Ovary (tissue), 9 donors: ENCODE results near the gene PDYN. TPM values are rescaled to one million over a fixed set of nuclear protein-coding genes. Genes with fewer than 3 reads are reported as not detected.

Experiments
- DNase-seq, 5 donors: peaks; one replicate each; pipeline ENCODE4 v3.0.0-alpha.2; 2019 to 2020
- H3K27ac ChIP-seq, 2 donors: fragments of 200-600 bp; one replicate each; pipeline versions ENCODE4 v1.5.1 to v1.8.0; 2019 to 2022
- H3K27me3 ChIP-seq: fragments of 200-600 bp; one replicate; pipeline ENCODE4 v1.8.0; 2022
- H3K36me3 ChIP-seq: fragments of 200-600 bp; sonication (generic); one replicate; pipeline ENCODE4 v1.5.1; 2019
- H3K4me1 ChIP-seq: one replicate; pipeline ENCODE4 v1.8.1; 2013; ENCODE audit warnings: mild to moderate bottlenecking, moderate library complexity; ENCODE audit not compliant: insufficient read depth
- H3K4me3 ChIP-seq: fragments of 200-600 bp; sonication (generic); one replicate; pipeline ENCODE4 v1.5.1; 2017
- H3K9me3 ChIP-seq, 2 donors: fragments of 200-600 bp in 1 of 2; sonication (generic) in 1 of 2; one replicate each; pipeline versions ENCODE4 v1.5.1 to v1.8.1; 2013 to 2019; ENCODE audit warnings: mild to moderate bottlenecking in 1 of 2, moderate library complexity in 1 of 2
- CTCF ChIP-seq, 3 donors: fragments of 450-650 bp in 2 of 3; fragments of 200-600 bp in 1 of 3; IDR thresholded peaks; one replicate each; pipeline versions ENCODE4 v1.5.1 to v1.8.0; 2016 to 2022; ENCODE audit warnings: antibody characterized with exemption in 3 of 3, mild to moderate bottlenecking in 1 of 3
- EP300 ChIP-seq: sonication (generic); formaldehyde crosslinking; IDR thresholded peaks from one replicate; pipeline ENCODE4 v1.6.1; 2017; ENCODE audit warnings: antibody characterized with exemption
- POLR2A ChIP-seq: fragments of 450-650 bp; IDR thresholded peaks from one replicate; pipeline ENCODE4 v1.6.1; 2017; ENCODE audit warnings: antibody characterized with exemption, mild to moderate bottlenecking, moderate library complexity
- WGBS, 3 donors: extraction: QIAGEN DNeasy Blood & Tissue Kit in 1 of 3; methylation state at CpG; one replicate each; pipeline versions ENCODE4 v1.1.5 to v1.1.7; 2013 to 2017; 5-methylcytosine and 5-hydroxymethylcytosine counted together
- intact Hi-C, 4 donors: fragments of 100-400 bp; cut with DNase I; formaldehyde crosslinking; loops; one replicate each; pipeline versions ENCODE4 v1.11.0 to v1.15.1; 2022 to 2023
- polyA plus RNA-seq, 2 donors: library from polyadenylated mRNA; stranded (reverse); fragments of 200-250 nt in 1 of 2; fragments of 350-450 nt in 1 of 2; fragmentation: Illumina TruSeq in 1 of 2; extraction: RNeasy Lipid Tissue Mini Kit (QIAGEN cat#74804) in 1 of 2; gene quantifications; one replicate each; pipeline ENCODE4 v1.2.3, GENCODE V29; 2013 to 2014
- total RNA-seq, 7 donors: library from RNA; depleted of rRNA in 2 of 7; stranded (reverse); fragments of >200 nt in 2 of 7; fragmentation: NEBNext Ultra II Directional in 3 of 7; extraction: Animal tissue kit (Norgen Biotek cat#: 25700) in 3 of 7; gene quantifications; one replicate each; pipeline versions ENCODE4 v1.1.0 to v1.2.4, GENCODE V29; 2016 to 2023
- donor health status: DM: no; HTN: no; CAD: no; lungs with moderate emphysema.
- donor health status: DM: no; HTN: no; CAD: no.
- donor health status: Bipolar disorder and iron deficiency.
- donor health status: DM: yes; HTN: yes; CAD: no.
- donor health status: DM: no; HTN: no; CAD: no.
- donor health status: DM: yes; HTN: yes; CAD: no.

Gene PDYN
- total and polyA plus RNA-seq, 9 donors, result not detected

GRCh38 chr20:1968964-1969363 is 24.9 kb downstream of the PDYN start:
- WGBS, 3 donors, result 62 to 69% (median 69%) methylated on average over 4 of the region's 4 CpGs
- H3K9me3 ChIP-seq, result no peaks in the 10 kb centered on the region
- H3K36me3 ChIP-seq, result no peaks in the 10 kb centered on the region
- no peak for TF ChIP-seq POLR2A
- TF ChIP-seq EP300, result no peak
- no peak for TF ChIP-seq CTCF (IDR thresholded peaks at IDR 0.05)
- intact Hi-C loops, result loop anchor here in 3 of 4 donors (5.0 to 10.0 kb wide), 2 partner anchors 196 to 203 kb away; no protein-coding TSS in a partner anchor
- no peak for DNase-seq
- no peak overlapping the region for H3K4me3 ChIP-seq
- H3K4me1 ChIP-seq, result no peaks in the 10 kb centered on the region
- no peak overlapping the region for H3K27ac ChIP-seq
- H3K27me3 ChIP-seq, result no peaks in the 10 kb centered on the region

- Histone ChIP-seq H3K36me3 (no peaks in the 10 kb centered on the region), H3K9me3 (no peaks in the 10 kb centered on the region), H3K27me3 (no peaks in the 10 kb centered on the region), H3K4me1 (no peaks in the 10 kb centered on the region), H3K4me3 (no peak overlapping the region), H3K27ac (no peak overlapping the region)
- DNase-seq, result peak; percentile 67 to 83 (median 79)
- intact Hi-C loops, result loop anchor here (2.0 to 10.0 kb wide), 3 partner anchors 199 to 207 kb away; no protein-coding TSS in a partner anchor
- TF ChIP-seq CTCF (IDR thresholded peaks at IDR 0.05), result peak; percentile 81 to 86 (median 83)
- TF ChIP-seq POLR2A, result no peak
- WGBS, 3 donors, result 2 to 4% (median 3%) methylated on average over 28 of the region's 28 CpGs
These were observed 28.1 kb downstream of the PDYN start for GRCh38 chr20:1965520-1966351.

- TF ChIP-seq EP300 (no peak), CTCF (IDR thresholded peaks at IDR 0.05) (no peak), POLR2A (no peak)
- no peak overlapping the region for H3K27ac ChIP-seq
- no peak overlapping the region for H3K4me3 ChIP-seq
- H3K4me1 ChIP-seq, result no peaks in the 10 kb centered on the region
- no peaks in the 10 kb centered on the region for H3K27me3 ChIP-seq
- no peaks in the 10 kb centered on the region for H3K9me3 ChIP-seq
- DNase-seq, result no peak
- 48 to 60% (median 59%) methylated on average over 14 of the region's 14 CpGs for WGBS, 3 donors
- intact Hi-C loops, result loop anchor here in 3 of 4 donors (5.0 to 10.0 kb wide), 2 partner anchors 200 to 207 kb away; no protein-coding TSS in a partner anchor
- H3K36me3 ChIP-seq, result no peaks in the 10 kb centered on the region
These were observed 29.0 kb downstream of the PDYN start for GRCh38 chr20:1964659-1965405.

GRCh38 chr20:1964061-1964460 is 29.8 kb downstream of the PDYN start:
- Histone ChIP-seq H3K4me1 (no peaks in the 10 kb centered on the region), H3K27me3 (no peaks in the 10 kb centered on the region), H3K9me3 (no peaks in the 10 kb centered on the region), H3K27ac (no peak overlapping the region), H3K36me3 (no peaks in the 10 kb centered on the region), H3K4me3 (no peak overlapping the region)
- TF ChIP-seq CTCF (IDR thresholded peaks at IDR 0.05) (no peak), POLR2A (no peak), EP300 (no peak)
- DNase-seq, result no peak
- intact Hi-C loops, result loop anchor here in 1 of 4 donors (10.0 kb wide), 1 partner anchor 201 kb away; no protein-coding TSS in a partner anchor
- 64 to 67% (median 65%) methylated on average over 4 of the region's 4 CpGs for WGBS, 3 donors
